ENCODE measurements around the gene GK. TPM values are rescaled to one million over a fixed set of nuclear protein-coding genes. Genes with fewer than 3 reads are reported as not detected.
A peak's percentile ranks its signal among the peaks of the same experiment; 100 is the strongest.

GK gene
- polyA plus RNA-seq, 1 experiment: 5.6 TPM

- Histone ChIP-seq H3K36me3 (ENCODE audit: control insufficient read depth, insufficient read depth, low read length) (no peaks in the 10 kb centered on the region), H3K27me3 (ENCODE audit: control insufficient read depth, insufficient read depth, low read length) (no peaks in the 10 kb centered on the region), H3K4me3 (ENCODE audit: low read depth, low read length) (no peak overlapping the region)
- POLR2A ChIA-PET: no interaction called here
- no peak for TF ChIP-seq CTCF (IDR thresholded peaks at IDR 0.05; ENCODE audit: insufficient read depth, low read depth, low read length)
- DNase-seq (ENCODE audit: low read depth): no peak
- CTCF ChIA-PET: no interaction called here
Observed at GRCh38 chrX:30615229-30615628, 38.0 kb upstream of the GK start.

GRCh38 chrX:30618160-30618765, 35.0 kb upstream of the GK start:
- CTCF ChIA-PET: interaction anchor here (1.0 kb wide), 1 partner anchor 47 kb away, joined by 3 read pairs; no protein-coding TSS in a partner anchor
- Histone ChIP-seq H3K4me3 (ENCODE audit: low read depth, low read length) (no peak overlapping the region), H3K36me3 (ENCODE audit: control insufficient read depth, insufficient read depth, low read length) (no peaks in the 10 kb centered on the region), H3K27me3 (ENCODE audit: control insufficient read depth, insufficient read depth, low read length) (no peaks in the 10 kb centered on the region)
- no peak for TF ChIP-seq CTCF (IDR thresholded peaks at IDR 0.05; ENCODE audit: insufficient read depth, low read depth, low read length)
- DNase-seq (ENCODE audit: low read depth): no peak
- POLR2A ChIA-PET: no interaction called here

GRCh38 chrX:30620125-30620524, 33.1 kb upstream of the GK start:
- ChIA-PET POLR2A (no interaction called here), CTCF (interaction anchor here (1.0 kb wide), 1 partner anchor 32 kb away, joined by 3 read pairs; no protein-coding TSS in a partner anchor)
- DNase-seq (ENCODE audit: low read depth): no peak
- Histone ChIP-seq H3K4me3 (ENCODE audit: low read depth, low read length) (no peak overlapping the region), H3K36me3 (ENCODE audit: control insufficient read depth, insufficient read depth, low read length) (no peaks in the 10 kb centered on the region), H3K27me3 (ENCODE audit: control insufficient read depth, insufficient read depth, low read length) (no peaks in the 10 kb centered on the region)
- TF ChIP-seq CTCF (IDR thresholded peaks at IDR 0.05; ENCODE audit: insufficient read depth, low read depth, low read length): no peak

GRCh38 chrX:30620980-30621618, 32.1 kb upstream of the GK start:
- ChIA-PET POLR2A (no interaction called here), CTCF (no interaction called here)
- no peak overlapping the region for H3K4me3 ChIP-seq (ENCODE audit: low read depth, low read length)
- no peaks in the 10 kb centered on the region for H3K36me3 ChIP-seq (ENCODE audit: control insufficient read depth, insufficient read depth, low read length)
- TF ChIP-seq CTCF (IDR thresholded peaks at IDR 0.05; ENCODE audit: insufficient read depth, low read depth, low read length): no peak
- H3K27me3 ChIP-seq (ENCODE audit: control insufficient read depth, insufficient read depth, low read length): no peaks in the 10 kb centered on the region
- peak; percentile 68 for DNase-seq (ENCODE audit: low read depth)

- ChIA-PET CTCF (interaction anchor here (0.7 kb wide), 1 partner anchor 13 kb away, joined by 4 read pairs; no protein-coding TSS in a partner anchor), POLR2A (no interaction called here)
- no peaks in the 10 kb centered on the region for H3K27me3 ChIP-seq (ENCODE audit: control insufficient read depth, insufficient read depth, low read length)
- DNase-seq (ENCODE audit: low read depth): no peak
- no peak for TF ChIP-seq CTCF (IDR thresholded peaks at IDR 0.05; ENCODE audit: insufficient read depth, low read depth, low read length)
- H3K4me3 ChIP-seq (ENCODE audit: low read depth, low read length): no peak overlapping the region
- no peaks in the 10 kb centered on the region for H3K36me3 ChIP-seq (ENCODE audit: control insufficient read depth, insufficient read depth, low read length)
Observed at GRCh38 chrX:30622361-30622760, 30.9 kb upstream of the GK start.

All from BJ (cell line).